Esophagus muscularis mucosa (tissue), 3 donors: ENCODE results near the gene AKAP13.

ENCODE experiments used
- POLR2A ChIP-seq: fragments of 450-650 bp; IDR thresholded peaks from one replicate; pipeline ENCODE4 v1.6.1; 2017; ENCODE audit warnings: antibody characterized with exemption, moderate library complexity, mild to moderate bottlenecking, low read depth
- TF ChIP-seq, protein P1 (sequence below), 3 experiments: fragments of 200-600 bp in 2 of 3; fragments of 450-650 bp in 1 of 3; sonication (generic) in 2 of 3; IDR thresholded peaks; one replicate each; pipeline ENCODE4 v1.5.1; 2017 to 2019; ENCODE audit warnings: antibody characterized with exemption in 3 of 3, mild to moderate bottlenecking in 2 of 3, moderate library complexity in 1 of 3

DNA sequence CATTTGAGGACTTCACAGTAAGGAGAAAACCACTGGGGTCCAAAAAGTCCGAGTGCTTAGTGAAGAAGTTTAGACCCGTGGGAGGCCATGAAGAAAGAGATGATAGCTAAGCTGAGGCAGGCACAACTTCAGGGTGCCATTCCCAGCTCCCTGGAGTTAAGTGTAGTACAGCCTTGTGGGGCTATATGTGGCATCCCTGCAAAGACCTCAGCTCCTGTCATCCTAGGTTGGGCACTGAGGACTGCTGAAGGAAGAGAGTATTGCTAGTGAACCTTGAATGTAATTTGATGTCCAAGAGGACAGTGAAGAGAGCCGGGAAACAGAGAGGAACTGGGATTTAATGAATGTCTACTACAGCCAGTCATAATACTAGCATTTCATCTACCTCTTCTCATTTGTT is 162.1 kb downstream of the AKAP13 start:
- TF ChIP-seq, protein P1, sequence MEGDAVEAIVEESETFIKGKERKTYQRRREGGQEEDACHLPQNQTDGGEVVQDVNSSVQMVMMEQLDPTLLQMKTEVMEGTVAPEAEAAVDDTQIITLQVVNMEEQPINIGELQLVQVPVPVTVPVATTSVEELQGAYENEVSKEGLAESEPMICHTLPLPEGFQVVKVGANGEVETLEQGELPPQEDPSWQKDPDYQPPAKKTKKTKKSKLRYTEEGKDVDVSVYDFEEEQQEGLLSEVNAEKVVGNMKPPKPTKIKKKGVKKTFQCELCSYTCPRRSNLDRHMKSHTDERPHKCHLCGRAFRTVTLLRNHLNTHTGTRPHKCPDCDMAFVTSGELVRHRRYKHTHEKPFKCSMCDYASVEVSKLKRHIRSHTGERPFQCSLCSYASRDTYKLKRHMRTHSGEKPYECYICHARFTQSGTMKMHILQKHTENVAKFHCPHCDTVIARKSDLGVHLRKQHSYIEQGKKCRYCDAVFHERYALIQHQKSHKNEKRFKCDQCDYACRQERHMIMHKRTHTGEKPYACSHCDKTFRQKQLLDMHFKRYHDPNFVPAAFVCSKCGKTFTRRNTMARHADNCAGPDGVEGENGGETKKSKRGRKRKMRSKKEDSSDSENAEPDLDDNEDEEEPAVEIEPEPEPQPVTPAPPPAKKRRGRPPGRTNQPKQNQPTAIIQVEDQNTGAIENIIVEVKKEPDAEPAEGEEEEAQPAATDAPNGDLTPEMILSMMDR (IDR thresholded peaks at IDR 0.05): no peak
- TF ChIP-seq POLR2A: no peak
